Measurements from ENCODE around the gene COL6A1. TPM values are rescaled to one million over a fixed set of nuclear protein-coding genes. Genes with fewer than 3 reads are reported as not detected.
"Not testable (repeated sequence)": the region's sequence is repeated elsewhere in the genome, so short reads cannot be mapped to it uniquely, and the experiment has no call there.

Gene COL6A1
- polyA plus RNA-seq, 2 donors = 105 to 123 TPM

GRCh38 chr21:46005481-46005881 is 23.9 kb downstream of the COL6A1 start:
- no peaks in the 10 kb centered on the region for H3K27me3 ChIP-seq (ENCODE audit: control insufficient read depth in 1 of 2, insufficient read depth in 2 of 2, low read length in 2 of 2)
- no peak overlapping the region for H3K4me3 ChIP-seq (ENCODE audit: low read depth in 1 of 2, low read length in 2 of 2)
- peaks cover 0 to 10% of the 10 kb centered on the region in 2 donors for H3K9me3 ChIP-seq (ENCODE audit: control insufficient read depth in 2 of 2, insufficient read depth in 1 of 2, low read depth in 1 of 2, low read length in 1 of 2)
- no peaks in the 10 kb centered on the region for H3K4me1 ChIP-seq (ENCODE audit: control insufficient read depth in 2 of 2, insufficient read depth in 2 of 2, low read length in 1 of 2)
- no peak overlapping the region for H3K27ac ChIP-seq (ENCODE audit: low read depth in 2 of 2, low read length in 1 of 2)
- H3K36me3 ChIP-seq (ENCODE audit: control insufficient read depth in 2 of 2, insufficient read depth in 2 of 2, low read length in 1 of 2) = peaks cover 0 to 16% of the 10 kb centered on the region in 2 donors
- 88 to 93% methylated on average over 18 to 20 of the region's 20 CpGs for WGBS, 2 donors

GRCh38 chr21:46005894-46006546 is 24.4 kb downstream of the COL6A1 start:
- WGBS, 2 donors = 90 to 94% methylated on average over 32 to 60 of the region's 64 CpGs
- not testable (repeated sequence) for H3K27ac ChIP-seq (ENCODE audit: low read depth in 2 of 2, low read length in 1 of 2); H3K27me3 ChIP-seq (ENCODE audit: control insufficient read depth in 1 of 2, insufficient read depth in 2 of 2, low read length in 2 of 2); H3K4me1 ChIP-seq (ENCODE audit: control insufficient read depth in 2 of 2, insufficient read depth in 2 of 2, low read length in 1 of 2); H3K9me3 ChIP-seq (ENCODE audit: control insufficient read depth in 2 of 2, insufficient read depth in 1 of 2, low read depth in 1 of 2, low read length in 1 of 2); H3K4me3 ChIP-seq (ENCODE audit: low read depth in 1 of 2, low read length in 2 of 2)
- H3K36me3 ChIP-seq (ENCODE audit: control insufficient read depth in 2 of 2, insufficient read depth in 2 of 2, low read length in 1 of 2) = peaks cover 0 to 16% of the 10 kb centered on the region in 2 donors

GRCh38 chr21:46006547-46007491 is 25.2 kb downstream of the COL6A1 start:
- no peaks in the 10 kb centered on the region for H3K27me3 ChIP-seq (ENCODE audit: control insufficient read depth in 1 of 2, insufficient read depth in 2 of 2, low read length in 2 of 2)
- no peaks in the 10 kb centered on the region for H3K4me1 ChIP-seq (ENCODE audit: control insufficient read depth in 2 of 2, insufficient read depth in 2 of 2, low read length in 1 of 2)
- no peak overlapping the region for H3K27ac ChIP-seq (ENCODE audit: low read depth in 2 of 2, low read length in 1 of 2)
- H3K9me3 ChIP-seq (ENCODE audit: control insufficient read depth in 2 of 2, insufficient read depth in 1 of 2, low read depth in 1 of 2, low read length in 1 of 2) = peaks cover 0 to 8% of the 10 kb centered on the region in 2 donors
- peaks cover 0 to 15% of the 10 kb centered on the region in 2 donors for H3K36me3 ChIP-seq (ENCODE audit: control insufficient read depth in 2 of 2, insufficient read depth in 2 of 2, low read length in 1 of 2)
- no peak overlapping the region for H3K4me3 ChIP-seq (ENCODE audit: low read depth in 1 of 2, low read length in 2 of 2)
- WGBS, 2 donors = 92% methylated on average over 37 to 40 of the region's 40 CpGs

- Histone ChIP-seq H3K36me3 (ENCODE audit: control insufficient read depth in 2 of 2, insufficient read depth in 2 of 2, low read length in 1 of 2) (peaks cover 0 to 11% of the 10 kb centered on the region in 2 donors), H3K27me3 (ENCODE audit: control insufficient read depth in 1 of 2, insufficient read depth in 2 of 2, low read length in 2 of 2) (no peaks in the 10 kb centered on the region), H3K4me3 (ENCODE audit: low read depth in 1 of 2, low read length in 2 of 2) (no peak overlapping the region), H3K4me1 (ENCODE audit: control insufficient read depth in 2 of 2, insufficient read depth in 2 of 2, low read length in 1 of 2) (no peaks in the 10 kb centered on the region), H3K27ac (ENCODE audit: low read depth in 2 of 2, low read length in 1 of 2) (no peak overlapping the region), H3K9me3 (ENCODE audit: control insufficient read depth in 2 of 2, insufficient read depth in 1 of 2, low read depth in 1 of 2, low read length in 1 of 2) (peaks cover 0 to 5% of the 10 kb centered on the region in 2 donors)
- WGBS, 2 donors = 67 to 70% methylated on average over 4 of the region's 4 CpGs
Observed at GRCh38 chr21:46007492-46007868, 25.9 kb downstream of the COL6A1 start.

GRCh38 chr21:46008893-46009621 is 27.5 kb downstream of the COL6A1 start:
- H3K4me1 ChIP-seq (ENCODE audit: control insufficient read depth in 2 of 2, insufficient read depth in 2 of 2, low read length in 1 of 2) = no peaks in the 10 kb centered on the region
- H3K36me3 ChIP-seq (ENCODE audit: control insufficient read depth in 2 of 2, insufficient read depth in 2 of 2, low read length in 1 of 2) = peaks cover 0 to 3% of the 10 kb centered on the region in 2 donors
- 76% methylated on average over 15 to 16 of the region's 16 CpGs for WGBS, 2 donors

GRCh38 chr21:46009951-46010705 is 28.6 kb downstream of the COL6A1 start:
- WGBS, 2 donors = 86 to 91% methylated on average over 33 to 34 of the region's 34 CpGs
- H3K27ac ChIP-seq (ENCODE audit: low read depth in 2 of 2, low read length in 1 of 2) = no peak overlapping the region
- no peaks in the 10 kb centered on the region for H3K9me3 ChIP-seq (ENCODE audit: control insufficient read depth in 2 of 2, insufficient read depth in 1 of 2, low read depth in 1 of 2, low read length in 1 of 2)
- no peaks in the 10 kb centered on the region for H3K36me3 ChIP-seq (ENCODE audit: control insufficient read depth in 2 of 2, insufficient read depth in 2 of 2, low read length in 1 of 2)
- H3K27me3 ChIP-seq (ENCODE audit: control insufficient read depth in 1 of 2, insufficient read depth in 2 of 2, low read length in 2 of 2) = no peaks in the 10 kb centered on the region
- H3K4me1 ChIP-seq (ENCODE audit: control insufficient read depth in 2 of 2, insufficient read depth in 2 of 2, low read length in 1 of 2) = no peaks in the 10 kb centered on the region
- H3K4me3 ChIP-seq (ENCODE audit: low read depth in 1 of 2, low read length in 2 of 2) = no peak overlapping the region

More at GRCh38 chr21:46008893-46009621, 27.5 kb downstream of the COL6A1 start:
- H3K27ac ChIP-seq (ENCODE audit: low read depth in 2 of 2, low read length in 1 of 2) = no peak overlapping the region
- no peaks in the 10 kb centered on the region for H3K9me3 ChIP-seq (ENCODE audit: control insufficient read depth in 2 of 2, insufficient read depth in 1 of 2, low read depth in 1 of 2, low read length in 1 of 2)
- H3K4me3 ChIP-seq (ENCODE audit: low read depth in 1 of 2, low read length in 2 of 2) = no peak overlapping the region
- H3K27me3 ChIP-seq (ENCODE audit: control insufficient read depth in 1 of 2, insufficient read depth in 2 of 2, low read length in 2 of 2) = no peaks in the 10 kb centered on the region

GRCh38 chr21:46011267-46011967 is 29.8 kb downstream of the COL6A1 start:
- Histone ChIP-seq H3K27me3 (ENCODE audit: control insufficient read depth in 1 of 2, insufficient read depth in 2 of 2, low read length in 2 of 2) (no peaks in the 10 kb centered on the region), H3K27ac (ENCODE audit: low read depth in 2 of 2, low read length in 1 of 2) (no peak overlapping the region)
- 76 to 83% methylated on average over 22 of the region's 22 CpGs for WGBS, 2 donors

GRCh38 chr21:46012154-46012553 is 30.6 kb downstream of the COL6A1 start:
- H3K27me3 ChIP-seq (ENCODE audit: control insufficient read depth in 1 of 2, insufficient read depth in 2 of 2, low read length in 2 of 2) = no peaks in the 10 kb centered on the region
- WGBS, 2 donors = 82 to 83% methylated on average over 4 of the region's 4 CpGs

More at GRCh38 chr21:46011267-46011967, 29.8 kb downstream of the COL6A1 start:
- no peaks in the 10 kb centered on the region for H3K9me3 ChIP-seq (ENCODE audit: control insufficient read depth in 2 of 2, insufficient read depth in 1 of 2, low read depth in 1 of 2, low read length in 1 of 2)
- no peak overlapping the region for H3K4me3 ChIP-seq (ENCODE audit: low read depth in 1 of 2, low read length in 2 of 2)
- no peaks in the 10 kb centered on the region for H3K4me1 ChIP-seq (ENCODE audit: control insufficient read depth in 2 of 2, insufficient read depth in 2 of 2, low read length in 1 of 2)
- no peaks in the 10 kb centered on the region for H3K36me3 ChIP-seq (ENCODE audit: control insufficient read depth in 2 of 2, insufficient read depth in 2 of 2, low read length in 1 of 2)

More at GRCh38 chr21:46012154-46012553, 30.6 kb downstream of the COL6A1 start:
- Histone ChIP-seq H3K36me3 (ENCODE audit: control insufficient read depth in 2 of 2, insufficient read depth in 2 of 2, low read length in 1 of 2) (no peaks in the 10 kb centered on the region), H3K4me3 (ENCODE audit: low read depth in 1 of 2, low read length in 2 of 2) (no peak overlapping the region), H3K9me3 (ENCODE audit: control insufficient read depth in 2 of 2, insufficient read depth in 1 of 2, low read depth in 1 of 2, low read length in 1 of 2) (no peaks in the 10 kb centered on the region), H3K27ac (ENCODE audit: low read depth in 2 of 2, low read length in 1 of 2) (no peak overlapping the region), H3K4me1 (ENCODE audit: control insufficient read depth in 2 of 2, insufficient read depth in 2 of 2, low read length in 1 of 2) (no peaks in the 10 kb centered on the region)

Data from esophagus (tissue), 2 donors.